GM23338 (cell line): ENCODE measurements around the gene ZNF592. TPM values are rescaled to one million over a fixed set of nuclear protein-coding genes. Genes with fewer than 3 reads are reported as not detected.

Experiments
- ATAC-seq: fragments of 200-7000 bp; cut with Tn5 transposase; 3 replicates; pipeline ENCODE4 v1.9.1; 2020
- DNase-seq: peaks from one replicate; pipeline ENCODE4 v3.0.0-alpha.2; 2015; ENCODE audit warnings: low spot score
- H2AFZ ChIP-seq: fragments of 200-600 bp; sonication (generic); 2 replicates; pipeline ENCODE4 v1.8.0; 2016; ENCODE audit warnings: antibody characterized with exemption, mild to moderate bottlenecking, moderate library complexity
- H3F3A ChIP-seq: fragments of 200-600 bp; sonication (generic); replicated peaks from 2 replicates; pipeline ENCODE4 v1.8.0; 2017; ENCODE audit warnings: antibody characterized with exemption, mixed run types, low read depth
- H3K27ac ChIP-seq: fragments of 200-600 bp; sonication (generic); 2 replicates; pipeline ENCODE4 v1.6.1; 2016; ENCODE audit warnings: low read depth
- H3K27me3 ChIP-seq: fragments of 200-600 bp; sonication (generic); 2 replicates; pipeline ENCODE4 v1.8.0; 2016; ENCODE audit warnings: mild to moderate bottlenecking, mixed run types, moderate library complexity; ENCODE audit not compliant: insufficient read depth
- H3K36me3 ChIP-seq: fragments of 200-600 bp; sonication (generic); 2 replicates; pipeline ENCODE4 v1.8.0; 2016; ENCODE audit warnings: mild to moderate bottlenecking; ENCODE audit not compliant: insufficient read depth
- H3K4me1 ChIP-seq: fragments of 200-600 bp; sonication (generic); 2 replicates; pipeline ENCODE4 v1.8.0; 2016; ENCODE audit warnings: mild to moderate bottlenecking, moderate library complexity; ENCODE audit not compliant: insufficient read depth
- H3K4me2 ChIP-seq: fragments of 200-600 bp; sonication (generic); 2 replicates; pipeline ENCODE4 v1.7.1; 2017; ENCODE audit warnings: mixed run types
- H3K4me3 ChIP-seq: fragments of 200-600 bp; sonication (generic); 2 replicates; pipeline ENCODE4 v1.6.1; 2016; ENCODE audit warnings: mixed run types
- H3K79me2 ChIP-seq: fragments of 200-600 bp; sonication (generic); replicated peaks from 2 replicates; pipeline ENCODE4 v1.8.0; 2017; ENCODE audit warnings: mild to moderate bottlenecking; ENCODE audit not compliant: insufficient read depth
- H3K9me2 ChIP-seq: fragments of 200-600 bp; sonication (generic); 2 replicates; pipeline ENCODE4 v1.8.0; 2017; ENCODE audit not compliant: insufficient read depth
- H4K20me1 ChIP-seq: fragments of 200-600 bp; sonication (generic); replicated peaks from 2 replicates; pipeline ENCODE4 v1.8.0; 2017; ENCODE audit warnings: mild to moderate bottlenecking; ENCODE audit not compliant: insufficient read depth
- H3K27ac Mint-ChIP-seq: 2 replicates; pipeline ENCODE4 v1.8.0; 2020; ENCODE audit warnings: inconsistent platforms, mild to moderate bottlenecking, moderate library complexity, mixed read lengths
- H3K27me3 Mint-ChIP-seq: 3 replicates; pipeline ENCODE4 v1.8.0; 2022; ENCODE audit warnings: low read depth, mild to moderate bottlenecking, moderate library complexity, mixed read lengths, inconsistent platforms; ENCODE audit not compliant: insufficient read depth, poor library complexity
- H3K36me3 Mint-ChIP-seq: 3 replicates; pipeline ENCODE4 v1.8.0; 2021; ENCODE audit warnings: low read depth, mild to moderate bottlenecking, inconsistent platforms, moderate library complexity, mixed read lengths
- H3K4me1 Mint-ChIP-seq: 3 replicates; pipeline ENCODE4 v1.8.0; 2020; ENCODE audit warnings: mild to moderate bottlenecking, inconsistent platforms, mixed read lengths
- H3K4me3 Mint-ChIP-seq: 3 replicates; pipeline ENCODE4 v1.8.0; 2021; ENCODE audit warnings: moderate library complexity, mild to moderate bottlenecking, inconsistent platforms, mixed read lengths
- H3K9me3 Mint-ChIP-seq: 3 replicates; pipeline ENCODE4 v1.8.0; 2020; ENCODE audit warnings: moderate library complexity, mild to moderate bottlenecking, inconsistent platforms, mixed read lengths
- EZH2 ChIP-seq: fragments of 200-600 bp; sonication (generic); IDR thresholded peaks from one replicate; pipeline ENCODE4 v1.8.0; 2017; ENCODE audit warnings: antibody characterized with exemption, mild to moderate bottlenecking, low read depth; ENCODE audit not compliant: unreplicated experiment
- JUNB ChIP-seq: IDR thresholded peaks from one replicate; pipeline ENCODE4 v1.6.1; 2016; ENCODE audit warnings: antibody characterized with exemption; ENCODE audit not compliant: unreplicated experiment
- POLR2AphosphoS5 ChIP-seq: IDR thresholded peaks from 2 replicates; pipeline ENCODE4 v1.6.1; 2016; ENCODE audit warnings: antibody characterized with exemption, low read depth
- ZNF331 ChIP-seq: fragments of 250-450 bp; sonication (Bioruptor Pico); IDR thresholded peaks from 2 replicates; pipeline ENCODE4 v1.5.0; 2020; ENCODE audit warnings: low read depth, mild to moderate bottlenecking, moderate library complexity
- polyA plus RNA-seq: library from polyadenylated mRNA; unstranded; fragments of >200 nt; fragmentation: Nextera tagmentation; extraction: Ambion mirVana; gene quantifications from 2 replicates; pipeline ENCODE4 v1.2.1, GENCODE V29; 2016
- total RNA-seq: library from RNA; depleted of rRNA; stranded (reverse); fragments of >200 nt; shearing (Covaris generic); gene quantifications from 2 replicates; pipeline ENCODE4 v1.2.3, GENCODE V29; 2014
- TF ChIP-seq, protein P1 (sequence below): fragments of 250-450 bp; sonication (Bioruptor Pico); IDR thresholded peaks from 2 replicates; pipeline ENCODE4 v1.5.0; 2020; ENCODE audit warnings: mild to moderate bottlenecking, moderate library complexity

The ZNF592 gene
- total and polyA plus RNA-seq, 2 experiments from 2014 or later: 4.4 to 21.4 TPM

DNA sequence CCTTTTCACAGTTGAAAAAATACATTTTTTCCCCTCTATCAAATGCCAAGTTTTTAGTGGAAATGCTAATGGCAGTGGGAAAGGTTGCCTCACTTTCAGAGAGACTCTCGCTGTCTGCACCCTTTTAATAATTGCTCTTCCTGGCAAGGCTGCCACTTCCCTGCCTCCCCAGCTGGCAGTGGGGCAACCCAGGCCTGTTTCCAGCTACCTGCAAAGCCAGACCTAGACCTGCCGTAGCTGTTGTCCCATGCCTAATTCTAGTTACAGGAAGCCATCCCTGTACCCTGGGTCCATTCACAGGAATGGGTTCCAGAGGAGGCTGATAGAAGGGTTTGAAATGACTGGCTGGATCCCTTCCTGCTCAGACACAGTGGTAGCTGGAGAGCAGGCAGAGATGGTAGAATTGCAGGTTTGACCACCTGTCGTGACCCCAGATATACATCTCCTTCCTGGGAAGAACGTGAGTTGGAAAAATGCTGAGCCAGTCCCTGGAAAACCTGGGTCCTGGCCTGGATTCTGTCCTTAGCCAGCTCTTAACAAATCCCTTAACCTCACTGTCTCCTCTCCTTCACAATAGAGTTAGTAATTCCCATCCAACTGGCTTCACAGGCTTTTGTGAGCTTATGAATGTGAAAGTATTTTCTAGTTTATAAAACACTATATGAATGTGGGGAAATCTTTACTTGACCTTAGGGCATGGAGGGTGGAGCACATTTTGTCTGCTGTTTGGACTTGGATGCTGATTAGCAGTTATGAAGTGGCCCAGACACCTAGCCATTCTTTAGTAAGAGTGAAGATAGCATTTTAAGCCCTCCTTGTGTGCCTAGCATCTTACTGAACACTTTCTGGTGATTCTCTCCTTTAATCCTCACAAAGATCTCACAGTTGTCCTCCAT, 55.9 kb downstream of the ZNF592 start:
- no peak overlapping the region for H3K27ac ChIP-seq
- H3K27ac Mint-ChIP-seq: no peak overlapping the region; the same call in 1 of the 2 replicates
- ATAC-seq: no peak

More for the DNA sequence above, 55.9 kb downstream of the ZNF592 start:
- no peak overlapping the region for H2AFZ ChIP-seq
- Mint-ChIP-seq H3K27me3 (peaks cover 3% of the 10 kb centered on the region), H3K4me3 (no peak overlapping the region), H3K36me3 (peaks cover 32% of the 10 kb centered on the region), H3K9me3 (no peaks in the 10 kb centered on the region), H3K4me1 (no peaks in the 10 kb centered on the region)
- no peak overlapping the region for H3K4me2 ChIP-seq
- H3K4me1 ChIP-seq: no peaks in the 10 kb centered on the region
- no peaks in the 10 kb centered on the region; the same call in 1 of the 2 replicates for H3K36me3 ChIP-seq
- H3K27me3 ChIP-seq: no peaks in the 10 kb centered on the region
- no peaks in the 10 kb centered on the region for H4K20me1 ChIP-seq
- H3F3A ChIP-seq: no peaks in the 10 kb centered on the region
- H3K4me3 ChIP-seq: no peak overlapping the region
- H3K9me2 ChIP-seq: no peaks in the 10 kb centered on the region
- no peak for DNase-seq
- TF ChIP-seq JUNB (no peak), EZH2 (no peak), ZNF331 (CRISPR knock-in tag) (no peak), POLR2AphosphoS5 (no peak)
- TF ChIP-seq, protein P1, sequence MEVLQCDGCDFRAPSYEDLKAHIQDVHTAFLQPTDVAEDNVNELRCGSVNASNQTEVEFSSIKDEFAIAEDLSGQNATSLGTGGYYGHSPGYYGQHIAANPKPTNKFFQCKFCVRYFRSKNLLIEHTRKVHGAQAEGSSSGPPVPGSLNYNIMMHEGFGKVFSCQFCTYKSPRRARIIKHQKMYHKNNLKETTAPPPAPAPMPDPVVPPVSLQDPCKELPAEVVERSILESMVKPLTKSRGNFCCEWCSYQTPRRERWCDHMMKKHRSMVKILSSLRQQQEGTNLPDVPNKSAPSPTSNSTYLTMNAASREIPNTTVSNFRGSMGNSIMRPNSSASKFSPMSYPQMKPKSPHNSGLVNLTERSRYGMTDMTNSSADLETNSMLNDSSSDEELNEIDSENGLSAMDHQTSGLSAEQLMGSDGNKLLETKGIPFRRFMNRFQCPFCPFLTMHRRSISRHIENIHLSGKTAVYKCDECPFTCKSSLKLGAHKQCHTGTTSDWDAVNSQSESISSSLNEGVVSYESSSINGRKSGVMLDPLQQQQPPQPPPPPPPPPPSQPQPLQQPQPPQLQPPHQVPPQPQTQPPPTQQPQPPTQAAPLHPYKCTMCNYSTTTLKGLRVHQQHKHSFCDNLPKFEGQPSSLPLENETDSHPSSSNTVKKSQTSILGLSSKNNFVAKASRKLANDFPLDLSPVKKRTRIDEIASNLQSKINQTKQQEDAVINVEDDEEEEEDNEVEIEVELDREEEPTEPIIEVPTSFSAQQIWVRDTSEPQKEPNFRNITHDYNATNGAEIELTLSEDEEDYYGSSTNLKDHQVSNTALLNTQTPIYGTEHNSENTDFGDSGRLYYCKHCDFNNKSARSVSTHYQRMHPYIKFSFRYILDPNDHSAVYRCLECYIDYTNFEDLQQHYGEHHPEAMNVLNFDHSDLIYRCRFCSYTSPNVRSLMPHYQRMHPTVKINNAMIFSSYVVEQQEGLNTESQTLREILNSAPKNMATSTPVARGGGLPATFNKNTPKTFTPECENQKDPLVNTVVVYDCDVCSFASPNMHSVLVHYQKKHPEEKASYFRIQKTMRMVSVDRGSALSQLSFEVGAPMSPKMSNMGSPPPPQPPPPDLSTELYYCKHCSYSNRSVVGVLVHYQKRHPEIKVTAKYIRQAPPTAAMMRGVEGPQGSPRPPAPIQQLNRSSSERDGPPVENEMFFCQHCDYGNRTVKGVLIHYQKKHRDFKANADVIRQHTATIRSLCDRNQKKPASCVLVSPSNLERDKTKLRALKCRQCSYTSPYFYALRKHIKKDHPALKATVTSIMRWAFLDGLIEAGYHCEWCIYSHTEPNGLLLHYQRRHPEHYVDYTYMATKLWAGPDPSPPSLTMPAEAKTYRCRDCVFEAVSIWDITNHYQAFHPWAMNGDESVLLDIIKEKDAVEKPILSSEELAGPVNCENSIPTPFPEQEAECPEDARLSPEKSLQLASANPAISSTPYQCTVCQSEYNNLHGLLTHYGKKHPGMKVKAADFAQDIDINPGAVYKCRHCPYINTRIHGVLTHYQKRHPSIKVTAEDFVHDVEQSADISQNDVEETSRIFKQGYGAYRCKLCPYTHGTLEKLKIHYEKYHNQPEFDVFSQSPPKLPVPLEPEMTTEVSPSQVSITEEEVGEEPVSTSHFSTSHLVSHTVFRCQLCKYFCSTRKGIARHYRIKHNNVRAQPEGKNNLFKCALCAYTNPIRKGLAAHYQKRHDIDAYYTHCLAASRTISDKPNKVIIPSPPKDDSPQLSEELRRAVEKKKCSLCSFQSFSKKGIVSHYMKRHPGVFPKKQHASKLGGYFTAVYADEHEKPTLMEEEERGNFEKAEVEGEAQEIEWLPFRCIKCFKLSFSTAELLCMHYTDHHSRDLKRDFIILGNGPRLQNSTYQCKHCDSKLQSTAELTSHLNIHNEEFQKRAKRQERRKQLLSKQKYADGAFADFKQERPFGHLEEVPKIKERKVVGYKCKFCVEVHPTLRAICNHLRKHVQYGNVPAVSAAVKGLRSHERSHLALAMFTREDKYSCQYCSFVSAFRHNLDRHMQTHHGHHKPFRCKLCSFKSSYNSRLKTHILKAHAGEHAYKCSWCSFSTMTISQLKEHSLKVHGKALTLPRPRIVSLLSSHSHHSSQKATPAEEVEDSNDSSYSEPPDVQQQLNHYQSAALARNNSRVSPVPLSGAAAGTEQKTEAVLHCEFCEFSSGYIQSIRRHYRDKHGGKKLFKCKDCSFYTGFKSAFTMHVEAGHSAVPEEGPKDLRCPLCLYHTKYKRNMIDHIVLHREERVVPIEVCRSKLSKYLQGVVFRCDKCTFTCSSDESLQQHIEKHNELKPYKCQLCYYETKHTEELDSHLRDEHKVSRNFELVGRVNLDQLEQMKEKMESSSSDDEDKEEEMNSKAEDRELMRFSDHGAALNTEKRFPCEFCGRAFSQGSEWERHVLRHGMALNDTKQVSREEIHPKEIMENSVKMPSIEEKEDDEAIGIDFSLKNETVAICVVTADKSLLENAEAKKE: no peak
- H3K79me2 ChIP-seq: no peaks in the 10 kb centered on the region
